ENCODE results near the gene PRR3. TPM values are rescaled to one million over a fixed set of nuclear protein-coding genes. Genes with fewer than 3 reads are reported as not detected.

PRR3 gene
- total and polyA plus RNA-seq, 9 of the 15 experiments (the other 6 are each of a cell fraction or from before 2014, with no cell fraction given), result 23.5 to 59.6 (median 28.8) TPM

- H3K9ac ChIP-seq (ENCODE audit: insufficient read depth in 1 of 2, low read depth in 2 of 2, low read length in 2 of 2), result no peak overlapping the region
- no peak overlapping the region for H3K27ac ChIP-seq (ENCODE audit: extremely low read depth, low read depth, low read length)
- H3K27me3 ChIP-seq (ENCODE audit: control insufficient read depth in 2 of 2, insufficient read depth in 2 of 2, low read length in 2 of 2), result no peaks in the 10 kb centered on the region
- H3K4me3 ChIP-seq, result no peak overlapping the region
- H4K20me1 ChIP-seq (replicated peaks; ENCODE audit: control insufficient read depth, insufficient read depth, low read length), result no peaks in the 10 kb centered on the region
- ATAC-seq (peak; percentile 80), FAIRE-seq (peak; percentile 90), DNase-seq (ENCODE audit: extremely low read depth in 1 of 4, low spot score in 3 of 4) (peak; percentile 59 to 73 (median 61))
- H3K79me2 ChIP-seq (ENCODE audit: control insufficient read depth, insufficient read depth, low read length), result no peaks in the 10 kb centered on the region
- 17% methylated on average over 6 of the region's 6 CpGs for WGBS (ENCODE audit: insufficient coverage, low coverage, missing lambda C conversion rate)
- no peak overlapping the region for H2AFZ ChIP-seq (ENCODE audit: low read depth, low read length)
- intact Hi-C loops (cut with micrococcal nuclease) (loop anchor here (1.0 to 5.0 kb wide), 2 partner anchors 61 to 188 kb away; no protein-coding TSS in a partner anchor), in situ Hi-C loops (cut with MboI) (no loop called here)
- no peaks in the 10 kb centered on the region for H3K9me1 ChIP-seq (ENCODE audit: control insufficient read depth, insufficient read depth, low read length)
- H3K9me3 ChIP-seq (replicated peaks; ENCODE audit: control insufficient read depth, insufficient read depth, low read depth, low read length), result no peaks in the 10 kb centered on the region
- peaks cover 2 to 3% of the 10 kb centered on the region in 2 experiments; a peak in 3 of 5 replicates for H3K4me1 ChIP-seq (replicated peaks in 1 of 2; ENCODE audit: control insufficient read depth in 2 of 2, insufficient read depth in 2 of 2, low read length in 2 of 2)
- H3K4me2 ChIP-seq (ENCODE audit: insufficient read depth, low read length), result no peak overlapping the region
- BruUV-seq (replicated peaks), result TSS peak; percentile 3
- CTCF ChIA-PET (ENCODE audit: low intra/inter-chr PET ratio), result interaction anchor here (0.6 to 5.4 kb wide), 10 partner anchors 23 to 188 kb away, joined by 3 to 63 read pairs (median 3); partner anchors contain the start of gene HLA-E
- POLR2A ChIA-PET, result interaction anchor here (0.5 to 6.2 kb wide), 12 partner anchors 10 to 174 kb away, joined by 3 to 85 read pairs (median 4); partner anchors contain the start of genes GNL1 and PRR3
- peaks cover 49% of the 10 kb centered on the region; the same call in 2 of the 3 replicates for H3K36me3 ChIP-seq (ENCODE audit: control insufficient read depth, insufficient read depth, low read length)
- no peak for TF ChIP-seq TRIM28 (IDR thresholded peaks at IDR 0.05)
- no peak for TF ChIP-seq TEAD4 (IDR thresholded peaks at IDR 0.05; ENCODE audit: low read length)
- no peak for TF ChIP-seq TEAD4 (CRISPR knock-in tag; IDR thresholded peaks at IDR 0.05; ENCODE audit: borderline replicate concordance)
- no peak for TF ChIP-seq ELF2 (CRISPR knock-in tag; IDR thresholded peaks at IDR 0.05)
- no peak for TF ChIP-seq CGGBP1 (CRISPR knock-in tag; IDR thresholded peaks at IDR 0.05)
- TF ChIP-seq ZNF395 (CRISPR knock-in tag; IDR thresholded peaks at IDR 0.05), result no peak
- TF ChIP-seq MECOM (CRISPR knock-in tag; IDR thresholded peaks at IDR 0.05), result no peak
- no peak for TF ChIP-seq ZBTB33 (CRISPR knock-in tag; IDR thresholded peaks at IDR 0.05)
- TF ChIP-seq REST (IDR thresholded peaks at IDR 0.05; ENCODE audit: borderline replicate concordance), result peak; percentile 80
- TF ChIP-seq REST (CRISPR knock-in tag; IDR thresholded peaks at IDR 0.05; ENCODE audit: low read depth), result no peak
- no peak for TF ChIP-seq NFXL1 (CRISPR knock-in tag; IDR thresholded peaks at IDR 0.05)
Measured at GRCh38 chr6:30544666-30545272, 12.3 kb upstream of the PRR3 start.
